Right cardiac atrium (tissue), 5 donors: ENCODE results near the gene ZNF850. TPM values are rescaled to one million over a fixed set of nuclear protein-coding genes. Genes with fewer than 3 reads are reported as not detected.

Experiments
- polyA plus RNA-seq: library from polyadenylated mRNA; stranded (reverse); fragments of 200-250 nt; gene quantifications from one replicate; pipeline ENCODE4 v1.2.3, GENCODE V29; 2013
- total RNA-seq, 4 donors: library from RNA; stranded (reverse); fragmentation: NEBNext Ultra II Directional; extraction: Animal tissue kit (Norgen Biotek cat#: 25700); gene quantifications; one replicate each; pipeline ENCODE4 v1.2.1, GENCODE V29; 2021
- donor health status: healthy with polysubstance abuse.
- donor health status: DM: no; HTN: yes; CAD: no.
- donor health status: DM: no; HTN: no; CAD: no.
- donor health status: DM: no; HTN: yes; CAD: no; lungs with severe emphysema.
- donor health status: DM: yes; HTN: yes; CAD: no.

ZNF850 gene
- total and polyA plus RNA-seq, 5 donors, result 1.2 to 4.7 (median 4.4) TPM

Other genes starting within 250 kb of the ZNF850 start
- 10 to 100 TPM in 1 of 4 donors, 1 to 10 TPM in 3; 8.8 to 11.1 (median 9.7) TPM for gene ZNF260, start 244.5 kb downstream of the ZNF850 start, total RNA-seq
- 4.5 TPM for gene ZNF260, start 244.5 kb downstream of the ZNF850 start, polyA plus RNA-seq
- gene ZNF529, start 199.5 kb downstream of the ZNF850 start, total RNA-seq, result 10 to 100 TPM; 13.9 to 15.8 (median 14.3) TPM
- 7.4 TPM for gene ZNF529, start 199.5 kb downstream of the ZNF850 start, polyA plus RNA-seq
- 10 to 100 TPM; 14.1 to 18.7 (median 16.0) TPM for gene ZNF382, start 167.5 kb downstream of the ZNF850 start, total RNA-seq
- gene ZNF382, start 167.5 kb downstream of the ZNF850 start, polyA plus RNA-seq, result 3.9 TPM
- gene ZNF461, start 106.0 kb downstream of the ZNF850 start, total RNA-seq, result 1 to 10 TPM; 6.9 to 8.7 (median 8.6) TPM
- gene ZNF461, start 106.0 kb downstream of the ZNF850 start, polyA plus RNA-seq, result 3.5 TPM
- gene ZNF567, start 85.2 kb downstream of the ZNF850 start, total RNA-seq, result 1 to 10 TPM; 4.0 to 5.8 (median 5.3) TPM
- gene ZNF567, start 85.2 kb downstream of the ZNF850 start, polyA plus RNA-seq, result 2.4 TPM
- gene ZNF790, start 65.6 kb upstream of the ZNF850 start, total RNA-seq, result 10 to 100 TPM in 3 of 4 donors, 1 to 10 TPM in 1; 9.6 to 12.5 (median 11.0) TPM
- 4.3 TPM for gene ZNF790, start 65.6 kb upstream of the ZNF850 start, polyA plus RNA-seq
- 1 to 10 TPM; 2.1 to 3.9 (median 3.6) TPM for gene ZNF345, start 78.1 kb upstream of the ZNF850 start, total RNA-seq
- 2.6 TPM for gene ZNF345, start 78.1 kb upstream of the ZNF850 start, polyA plus RNA-seq
- 1 to 10 TPM; 2.7 to 3.4 (median 2.9) TPM for gene ZNF829, start 143.5 kb upstream of the ZNF850 start, total RNA-seq
- gene ZNF829, start 143.5 kb upstream of the ZNF850 start, polyA plus RNA-seq, result 1.6 TPM
- gene ZNF568, start 143.5 kb upstream of the ZNF850 start, total RNA-seq, result 10 to 100 TPM in 1 of 4 donors, 1 to 10 TPM in 3; 8.4 to 11.9 (median 8.6) TPM
- gene ZNF568, start 143.5 kb upstream of the ZNF850 start, polyA plus RNA-seq, result 5.3 TPM